ENCODE results near the gene DCD.
"Not testable (repeated sequence)": the region's sequence is repeated elsewhere in the genome, so short reads cannot be mapped to it uniquely, and the experiment has no call there.

The DCD gene, protein sequence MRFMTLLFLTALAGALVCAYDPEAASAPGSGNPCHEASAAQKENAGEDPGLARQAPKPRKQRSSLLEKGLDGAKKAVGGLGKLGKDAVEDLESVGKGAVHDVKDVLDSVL

DNA sequence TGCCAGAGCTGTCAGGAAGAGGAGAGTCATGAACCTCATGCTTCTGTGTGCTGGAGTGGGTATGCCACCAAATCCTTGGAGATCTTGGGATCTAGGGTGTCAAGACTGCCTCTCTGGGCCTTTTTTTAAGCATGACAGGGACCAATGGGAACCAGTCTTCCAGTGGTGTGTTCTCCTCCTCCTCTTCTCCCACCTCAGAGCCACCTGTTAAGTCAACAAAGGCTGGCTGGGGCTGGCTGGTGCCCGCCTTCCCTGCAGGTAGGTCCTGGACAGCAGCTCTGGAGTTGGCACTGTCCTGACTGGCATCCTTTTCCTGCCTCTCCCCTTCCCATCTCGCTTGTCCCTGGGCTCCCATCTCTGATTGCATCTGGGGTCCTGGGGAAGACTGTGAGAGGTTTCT is at the start of gene DCD:
TSS of gene DCD (minus strand) at position 101 of the 400 bp plus-strand sequence. CDS start at position 39, 62 bp downstream.
- no peak for DNase-seq (ENCODE audit: low spot score)

DNA sequence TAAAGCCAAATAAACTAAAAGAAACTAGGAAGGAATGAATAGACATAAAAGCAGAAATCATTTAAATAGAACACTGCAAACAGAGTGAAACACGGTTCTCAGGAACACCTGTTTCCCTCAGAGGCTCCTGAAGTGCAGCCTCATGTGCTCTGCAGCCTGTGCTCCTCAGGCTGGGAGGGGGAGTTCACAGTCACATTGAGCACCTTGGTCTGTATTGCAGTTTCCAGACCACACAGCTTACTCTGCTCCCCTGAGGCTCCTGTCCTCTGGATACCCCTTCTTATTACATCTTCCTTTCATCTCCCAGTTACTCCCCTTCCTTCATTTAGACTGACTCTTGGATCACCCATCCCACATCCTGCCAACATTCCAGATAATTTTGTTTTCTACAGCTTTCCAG is 49.7 kb upstream of the DCD start:
- no peak for DNase-seq (ENCODE audit: low spot score)

DNA sequence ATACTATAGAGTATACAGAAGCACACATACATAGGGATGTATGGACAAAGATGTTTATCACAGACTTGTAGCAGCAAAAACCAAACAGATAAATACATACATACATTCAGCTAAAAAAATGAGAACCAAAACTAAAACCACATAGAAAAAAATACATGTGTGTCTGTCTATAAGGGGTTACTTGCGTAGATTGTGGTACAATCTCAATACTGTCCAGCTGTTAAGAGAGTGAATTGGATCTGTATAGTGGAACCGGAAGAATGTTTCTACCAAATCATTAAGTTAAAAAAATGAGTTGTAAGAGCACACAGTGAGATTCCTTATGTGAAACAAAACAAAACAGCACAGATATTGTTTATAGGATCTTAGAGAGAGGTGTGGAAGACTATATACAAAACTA is 44.2 kb upstream of the DCD start:
- DNase-seq (ENCODE audit: low spot score), result no peak

DNA sequence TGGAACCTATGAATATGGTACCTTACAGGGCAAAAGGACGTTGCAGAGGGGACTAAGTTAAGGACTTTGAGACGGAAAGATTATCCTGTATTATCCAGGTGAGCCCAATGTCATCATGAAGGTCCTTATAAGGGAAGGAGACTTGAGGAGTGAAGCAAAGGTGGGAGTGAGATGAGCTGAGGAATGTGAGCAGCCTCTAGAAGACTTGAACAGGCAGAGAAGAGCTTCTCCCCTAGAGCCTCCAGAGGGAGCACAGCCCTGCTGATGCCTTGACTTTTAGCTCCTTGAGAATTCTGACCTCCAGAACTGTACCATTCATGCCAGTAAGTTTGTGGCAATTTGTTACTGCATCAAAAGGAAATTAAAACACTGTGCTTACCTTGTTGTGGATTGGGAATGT is 41.8 kb upstream of the DCD start:
- peak; percentile 41 for DNase-seq (ENCODE audit: low spot score)

DNA sequence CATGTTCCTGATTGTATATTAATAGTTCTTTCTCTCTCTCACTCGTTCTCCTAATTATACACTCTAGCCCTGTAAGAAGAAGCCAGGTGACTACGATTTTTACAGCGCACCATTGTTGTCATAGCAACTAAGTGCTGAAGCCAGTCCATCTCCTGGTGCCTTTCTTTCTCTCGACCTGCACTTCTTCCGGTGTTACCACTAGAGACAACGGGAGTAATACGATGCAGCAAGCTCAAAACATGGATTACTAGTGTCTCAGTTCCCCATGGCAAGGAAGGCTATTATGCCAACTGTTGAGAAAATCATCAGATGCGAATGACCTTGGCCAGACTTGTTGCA is 40.8 kb upstream of the DCD start:
- DNase-seq (ENCODE audit: low spot score), result no peak

DNA sequence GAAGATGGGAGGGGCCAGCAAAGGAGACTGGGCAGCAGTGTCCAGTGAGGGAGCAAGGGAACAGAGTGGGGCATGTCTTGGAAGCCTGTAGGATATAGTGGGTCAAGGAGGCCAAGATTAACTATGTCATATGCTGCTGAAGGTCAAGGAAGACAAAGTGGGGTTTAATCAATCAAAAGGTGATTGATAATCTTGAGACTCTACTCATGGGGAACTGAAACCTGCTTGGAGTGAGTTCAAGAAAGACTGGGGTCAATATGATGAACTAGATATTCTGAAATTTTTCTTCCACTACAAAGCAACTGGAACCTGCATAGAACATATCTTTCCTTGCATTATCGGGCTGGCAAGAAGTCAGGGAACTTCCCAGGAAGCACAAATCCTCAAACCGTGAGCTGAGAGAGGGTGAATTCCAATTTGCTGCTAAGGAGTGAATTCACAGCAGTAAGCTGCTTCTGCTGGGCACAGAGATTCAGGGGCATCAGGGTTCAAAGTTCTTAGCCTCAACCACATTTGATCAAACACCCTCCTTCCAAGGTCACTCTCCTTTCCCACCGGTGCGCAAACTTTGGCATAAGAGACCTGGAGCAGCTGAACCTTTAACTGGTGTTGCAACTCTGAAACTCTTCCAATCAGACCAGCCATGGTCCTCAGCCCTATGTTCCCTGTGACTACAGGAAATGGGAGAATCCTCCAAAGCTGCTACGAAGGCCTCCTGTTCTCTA is 40.3 kb upstream of the DCD start:
- no peak for DNase-seq (ENCODE audit: low spot score)

DNA sequence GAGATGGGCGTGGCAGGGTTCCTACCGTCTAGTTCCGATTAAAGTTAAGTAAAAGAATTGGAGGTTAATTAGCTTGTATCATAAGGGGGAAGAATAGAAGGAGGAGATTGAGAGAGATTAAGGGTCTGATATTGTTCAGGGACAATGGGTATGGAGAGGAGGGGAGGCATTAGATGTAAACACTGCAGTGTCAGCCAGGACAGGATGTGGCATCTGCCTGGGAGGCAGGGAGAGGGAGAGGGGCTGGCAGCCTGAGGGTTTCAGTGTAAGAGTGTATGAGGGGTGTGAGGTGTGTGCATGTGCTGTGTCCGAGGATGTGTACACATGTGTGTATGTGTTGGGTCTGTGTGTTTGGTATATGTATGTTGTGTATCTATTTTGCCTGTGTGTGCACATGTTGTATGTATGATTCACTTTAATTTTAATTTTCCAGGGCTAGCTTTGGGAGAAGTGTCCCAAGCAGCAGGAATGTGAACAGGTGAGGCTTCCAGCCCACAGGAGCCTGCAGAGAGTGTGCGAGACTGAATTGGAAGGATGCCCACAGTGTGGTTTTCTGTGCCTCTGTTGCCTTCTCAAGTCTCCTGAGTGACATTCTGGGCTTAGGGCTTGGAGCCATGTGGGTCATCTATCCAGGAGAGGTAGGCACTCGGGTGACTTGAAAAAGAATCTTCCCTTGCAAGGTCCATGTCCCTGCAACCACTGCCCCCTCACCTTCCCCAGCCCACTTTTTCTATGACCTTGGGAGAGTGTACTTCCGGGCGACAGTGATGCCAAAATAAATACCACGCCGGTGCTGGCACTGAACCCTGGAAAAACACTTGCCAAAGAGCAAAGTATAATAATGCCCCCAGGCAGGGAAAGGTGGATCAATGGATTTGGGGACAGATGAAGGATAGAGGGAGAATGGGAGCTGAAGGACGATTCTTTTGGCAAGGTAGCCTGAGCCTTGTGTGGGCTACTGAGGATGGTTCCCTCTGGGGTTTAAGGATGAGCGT is 36.8 kb upstream of the DCD start:
- no peak for DNase-seq (ENCODE audit: low spot score)

DNA sequence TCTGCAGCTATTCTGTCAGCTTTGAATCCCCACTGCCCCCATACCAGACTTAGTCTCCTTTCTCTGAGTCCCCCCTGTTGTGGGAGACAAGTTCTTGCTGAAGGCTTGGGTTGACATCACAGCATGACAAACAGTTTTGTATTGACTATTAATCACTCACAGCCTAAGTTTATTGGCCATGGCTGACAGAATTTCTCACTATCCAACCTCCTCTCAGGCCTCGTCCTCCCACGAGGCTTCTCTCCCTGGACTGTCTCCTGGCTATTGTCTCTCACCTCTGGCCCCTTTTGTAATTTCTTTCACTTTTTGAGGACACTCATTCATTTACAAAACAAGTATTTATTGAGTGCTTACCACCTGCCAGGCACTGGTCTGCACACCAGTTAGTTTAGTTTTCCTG is 35.2 kb upstream of the DCD start:
- no peak for DNase-seq (ENCODE audit: low spot score)

DNA sequence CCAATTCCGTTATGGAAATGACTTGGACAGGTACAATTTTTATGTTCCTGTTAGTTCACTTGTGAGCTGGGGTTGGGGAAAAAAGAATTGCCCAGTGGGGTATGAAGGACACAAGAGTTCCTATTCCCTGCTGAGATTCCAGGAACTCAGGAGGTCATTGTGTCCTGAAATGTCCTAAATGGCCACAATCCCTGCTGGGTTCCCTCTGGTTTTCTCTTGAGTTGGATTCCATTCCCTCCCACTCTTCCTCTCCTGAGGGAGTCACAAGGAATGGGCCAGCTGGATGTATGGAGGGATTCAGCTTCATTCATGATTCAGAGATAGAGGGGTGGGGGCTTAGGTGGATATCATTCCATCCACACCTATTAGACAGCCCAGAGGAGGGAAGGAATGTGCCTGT is 34.5 kb upstream of the DCD start:
- no peak for DNase-seq (ENCODE audit: low spot score)

DNA sequence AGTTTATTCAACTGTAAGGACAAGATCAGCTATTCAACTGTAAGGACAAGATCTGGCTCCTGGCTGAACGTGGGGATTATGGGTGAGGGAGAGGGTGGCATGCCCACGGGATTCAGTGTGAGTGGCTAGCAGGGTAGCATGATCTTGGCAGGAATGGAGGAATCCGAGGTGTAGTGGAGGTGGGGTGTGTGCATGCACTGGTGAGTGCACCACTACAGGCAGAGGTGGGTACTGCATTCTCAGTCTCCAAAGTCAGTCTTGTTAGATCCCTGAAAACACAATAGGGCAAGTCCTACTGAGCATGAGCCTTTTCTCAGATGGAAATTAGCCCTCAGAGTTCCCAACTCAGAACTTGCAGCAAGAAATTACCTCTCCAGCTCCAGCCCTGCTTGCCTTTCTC is 32.2 kb upstream of the DCD start:
- DNase-seq (ENCODE audit: low spot score), result peak; percentile 52

DNA sequence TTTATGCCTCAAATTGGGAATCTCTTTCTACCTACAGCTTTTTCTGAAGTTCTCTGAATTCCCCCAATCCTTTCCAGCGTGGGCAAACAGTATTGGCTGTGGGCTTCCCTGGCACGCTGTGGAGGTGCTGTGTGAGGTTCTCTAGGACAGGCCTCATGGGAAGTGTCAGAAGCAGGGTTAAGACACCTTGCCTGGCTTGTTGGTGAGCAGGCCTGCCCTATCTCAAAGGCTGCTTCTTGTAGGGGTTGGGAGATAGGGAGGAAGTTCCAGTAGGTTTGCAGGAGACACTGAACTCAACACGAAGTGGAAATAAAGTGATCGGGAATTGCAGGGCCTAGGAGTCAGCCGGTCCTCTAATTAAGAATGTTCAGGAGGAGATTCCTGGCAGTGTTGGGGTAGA is 30.0 kb upstream of the DCD start:
- DNase-seq (ENCODE audit: low spot score), result no peak

DNA sequence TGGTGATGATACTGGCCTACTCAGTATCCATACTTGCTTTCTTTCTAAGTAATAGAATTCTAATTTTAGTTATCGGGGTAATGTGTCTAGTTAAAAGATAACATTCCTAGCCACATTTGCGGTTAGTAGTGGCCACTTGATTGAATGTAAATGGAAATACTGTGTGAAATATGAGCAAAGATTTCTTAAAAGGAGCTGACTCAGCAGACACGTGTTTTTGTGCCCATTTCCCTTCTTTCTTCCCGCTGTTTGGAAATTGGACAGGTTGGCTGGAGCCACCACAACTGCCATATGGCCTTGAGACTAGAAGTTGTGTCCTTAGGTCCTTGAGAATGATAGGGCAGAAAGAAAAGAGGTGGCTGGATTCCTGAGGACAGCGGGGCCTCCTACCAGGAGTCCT is 19.8 kb upstream of the DCD start:
- no peak for DNase-seq (ENCODE audit: low spot score)

DNA sequence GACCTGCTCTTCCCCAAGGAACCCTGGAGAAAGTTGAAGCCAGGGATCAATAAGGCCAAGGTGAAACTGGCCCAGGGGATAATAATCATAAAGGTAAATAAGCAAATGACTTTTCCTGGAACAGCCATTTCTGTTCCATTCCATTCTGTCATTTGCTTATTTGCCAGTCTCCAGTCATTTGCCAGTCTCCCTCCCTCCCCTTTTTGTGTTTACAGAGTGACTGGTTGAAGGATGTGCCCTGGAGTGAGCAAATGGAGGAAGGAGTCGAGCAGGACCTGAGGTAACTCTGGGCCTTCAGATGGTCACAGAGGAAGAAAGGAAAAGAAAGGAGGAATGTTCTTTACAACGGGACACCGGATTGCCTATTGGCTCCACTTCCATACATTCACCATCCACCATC is 17.8 kb upstream of the DCD start:
- no peak for DNase-seq (ENCODE audit: low spot score)

DNA sequence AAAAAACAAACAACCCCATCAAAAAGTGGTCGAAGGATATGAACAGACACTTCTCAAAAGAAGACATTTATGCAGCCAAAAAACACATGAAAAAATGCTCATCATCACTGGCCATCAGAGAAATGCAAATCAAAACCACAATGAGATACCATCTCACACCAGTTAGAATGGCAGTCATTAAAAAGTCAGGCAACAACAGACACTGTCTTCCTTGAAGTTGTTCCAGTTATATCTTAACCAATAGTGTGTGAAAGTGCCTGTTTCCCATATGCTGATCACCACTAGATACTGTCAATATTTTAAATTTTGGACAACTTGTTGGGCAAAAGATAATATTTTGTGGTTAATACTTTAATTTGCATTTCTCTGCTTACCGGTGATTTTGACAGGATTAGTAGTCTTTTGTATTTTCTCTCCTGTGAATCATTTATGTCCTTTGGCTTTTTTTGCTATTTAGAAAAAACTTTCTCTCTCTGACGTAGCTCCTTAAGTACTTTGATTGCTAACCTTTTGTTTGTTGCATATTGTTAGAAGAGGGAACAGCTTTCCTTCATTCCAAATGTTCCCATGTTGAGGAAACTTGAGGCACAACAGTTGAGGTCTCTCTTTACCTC is 17.0 kb upstream of the DCD start:
- DNase-seq (ENCODE audit: low spot score), result not testable (repeated sequence)

DNA sequence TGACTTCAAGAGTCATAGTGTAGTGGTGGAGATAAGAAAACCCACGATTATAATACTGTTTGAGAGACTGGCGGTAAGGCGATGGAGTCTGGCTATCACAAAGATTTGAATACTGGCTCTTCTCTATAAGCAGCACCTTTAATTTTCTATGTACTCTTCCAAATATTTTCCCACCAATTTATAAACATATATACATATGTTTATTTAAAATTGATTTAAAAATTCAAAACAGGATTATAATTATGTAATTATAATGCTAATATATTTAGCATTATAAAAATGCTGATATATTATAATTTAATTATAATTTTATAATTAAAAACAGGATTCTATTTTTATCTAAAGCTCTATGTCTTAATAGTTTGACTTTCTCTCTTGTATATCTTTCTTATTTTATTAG is 15.4 kb upstream of the DCD start:
- DNase-seq (ENCODE audit: low spot score), result no peak

DNA sequence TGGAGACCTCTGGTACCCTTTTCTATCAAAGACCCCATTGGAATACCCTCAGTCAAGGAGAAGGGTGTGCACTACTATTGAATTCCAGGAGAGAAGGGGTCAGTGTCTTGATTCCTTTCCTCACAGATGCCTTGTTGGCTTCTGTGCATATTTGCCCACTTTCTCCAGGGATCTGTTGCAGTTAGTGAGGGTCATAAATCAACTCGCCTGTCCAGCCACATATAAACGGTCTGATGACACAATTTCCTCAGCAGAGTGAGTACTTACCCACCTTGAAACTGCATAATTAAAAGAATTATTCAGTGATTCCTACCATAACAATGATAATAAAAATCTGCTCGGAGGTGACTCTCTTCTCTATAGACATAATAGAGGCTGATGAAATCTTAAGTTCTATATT is 13.9 kb upstream of the DCD start:
- DNase-seq (ENCODE audit: low spot score), result no peak

DNA sequence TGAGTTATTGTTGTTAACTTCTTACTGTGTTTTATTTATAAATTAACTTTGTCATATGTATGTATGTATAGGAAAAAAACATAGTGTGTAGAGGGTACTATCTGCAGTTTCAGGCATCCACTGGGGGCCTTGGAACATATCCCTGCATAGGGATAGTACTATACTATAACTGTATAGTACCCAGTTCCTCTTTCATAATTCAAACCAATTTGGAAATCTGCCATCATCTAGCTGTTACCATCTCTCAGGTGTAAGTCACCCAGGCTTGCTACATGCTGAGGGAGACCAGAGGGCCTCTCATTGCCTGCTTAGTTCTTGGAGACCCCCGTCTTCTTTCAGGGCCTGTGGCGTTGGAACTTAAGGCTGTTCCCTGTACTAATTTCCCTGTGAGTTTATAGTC is 12.9 kb upstream of the DCD start:
- DNase-seq (ENCODE audit: low spot score), result no peak

DNA sequence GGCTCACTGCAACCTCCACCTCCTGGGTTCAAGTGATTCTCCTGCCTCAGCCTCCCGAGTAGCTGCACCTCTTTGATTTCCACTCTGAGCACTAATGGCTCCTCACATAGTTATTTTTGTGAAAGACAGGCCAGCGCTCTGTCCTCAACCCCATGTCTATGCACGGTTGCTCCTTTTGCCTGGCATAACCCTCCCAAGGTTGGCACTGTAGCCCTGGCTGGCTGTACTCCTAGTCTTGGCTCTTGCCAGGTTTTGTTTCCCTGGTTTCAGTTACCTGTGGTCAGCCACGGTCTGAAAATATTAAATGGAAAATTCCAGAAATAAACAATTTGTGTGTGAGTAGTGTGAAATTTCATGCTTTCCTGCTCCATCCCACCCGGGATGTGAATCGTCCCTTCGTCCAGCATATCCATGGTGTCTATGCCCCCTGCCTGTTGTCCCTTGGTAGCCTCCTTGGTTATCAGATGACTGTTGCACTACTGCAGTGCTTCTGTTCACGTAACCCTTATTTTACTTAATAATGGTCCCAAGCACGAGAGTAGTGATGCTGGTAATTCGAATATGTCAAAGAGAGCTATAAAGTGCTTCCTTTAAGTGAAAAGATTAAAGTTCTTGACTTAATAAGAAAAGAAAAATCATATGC is 12.3 kb upstream of the DCD start:
- DNase-seq (ENCODE audit: low spot score), result no peak

DNA sequence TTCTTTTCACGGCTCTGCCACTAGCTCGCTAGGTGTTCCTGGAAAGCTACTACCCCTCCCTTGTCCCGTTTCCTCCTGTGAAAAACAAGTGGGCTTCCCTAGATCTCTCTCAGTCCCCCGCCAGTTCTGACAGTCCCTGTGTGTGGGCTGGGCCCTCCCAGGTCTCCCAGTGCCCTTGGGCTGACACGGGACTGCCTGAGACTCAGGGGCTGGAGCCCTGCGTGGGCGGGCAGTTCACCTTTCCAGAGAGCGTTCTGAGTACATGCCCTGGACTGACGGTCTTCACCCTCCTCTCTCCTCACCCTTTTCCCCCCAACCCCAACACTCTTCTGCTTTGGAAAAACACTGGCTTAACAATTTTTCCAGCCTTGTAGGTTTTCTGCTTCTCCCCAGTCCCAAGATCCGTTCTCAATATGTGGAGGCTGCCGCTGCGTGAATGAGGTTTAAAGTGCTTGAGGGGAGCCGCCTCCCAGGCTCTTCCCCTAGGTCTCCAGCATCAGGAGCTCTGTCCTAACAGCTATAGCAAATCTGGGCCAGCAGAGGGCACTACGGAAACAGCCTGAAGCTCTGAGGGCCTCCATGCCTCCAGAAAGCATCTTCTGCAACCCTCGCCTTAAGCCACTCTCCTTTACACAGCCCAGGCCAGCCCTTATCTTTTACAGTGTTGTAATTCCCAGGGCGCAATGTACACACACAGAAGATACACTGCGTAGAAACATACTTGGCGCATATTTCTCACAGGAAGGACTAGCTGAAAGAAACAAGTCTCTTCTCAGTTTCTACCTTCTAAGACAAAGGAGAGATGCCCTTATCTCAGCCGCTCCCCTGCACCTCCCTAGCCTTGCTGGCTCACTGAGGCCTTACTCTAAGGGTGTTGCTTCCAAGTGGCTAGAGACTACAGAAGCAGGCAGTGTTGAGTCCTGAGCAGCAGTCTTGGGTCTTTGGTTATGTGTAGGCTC is 10.4 kb upstream of the DCD start:
- DNase-seq (ENCODE audit: low spot score), result peak; percentile 22

DNA sequence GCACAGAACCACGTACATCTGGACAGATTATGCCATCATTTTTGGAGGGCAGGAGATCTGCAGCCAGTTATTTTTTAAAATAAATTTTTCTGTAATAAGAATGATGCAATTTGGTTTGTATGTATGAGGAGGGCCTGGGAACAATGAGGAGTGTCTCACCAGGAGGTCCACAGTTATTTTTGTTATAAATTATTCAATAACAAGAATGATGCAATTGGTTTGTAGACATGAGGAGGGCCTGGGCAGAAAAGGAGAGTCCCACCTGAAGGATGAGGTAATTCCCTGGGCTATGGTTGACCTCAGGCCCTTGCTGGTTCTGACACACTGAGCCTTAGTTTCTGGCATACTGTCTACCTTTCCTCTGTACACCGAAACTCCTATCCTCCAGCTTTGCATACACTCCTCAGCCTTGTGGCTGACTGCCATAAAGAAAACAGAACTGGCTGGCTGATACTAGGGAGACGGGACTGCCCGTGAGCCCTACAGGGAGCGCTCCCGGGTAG is 9.0 kb upstream of the DCD start:
- DNase-seq (ENCODE audit: low spot score), result no peak

DNA sequence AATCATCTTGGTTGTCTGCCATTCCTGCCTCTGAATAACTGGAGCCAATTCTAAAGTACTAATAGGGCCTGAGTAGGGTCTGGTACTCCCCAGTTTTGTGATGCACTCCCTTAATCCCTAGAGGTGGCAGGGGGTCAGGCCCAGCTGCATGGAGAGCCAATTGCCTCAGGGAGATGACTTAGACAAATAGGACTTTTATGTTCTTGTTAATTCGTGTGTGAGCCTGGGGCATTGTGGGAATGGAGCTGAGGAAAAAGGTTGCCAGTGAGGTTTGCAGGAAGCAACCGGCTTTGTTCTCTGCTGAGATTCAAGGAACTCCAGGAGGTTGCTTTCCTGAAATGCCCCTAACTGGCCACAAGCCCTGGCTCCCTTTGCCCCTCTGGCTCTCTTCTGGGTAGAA is 6.8 kb upstream of the DCD start:
- no peak for DNase-seq (ENCODE audit: low spot score)
